SU-DHL-6 (cell line): ENCODE data around the gene SLC6A8.

ENCODE experiments used
- H2AFZ ChIP-seq: fragments of 200-600 bp; sonication (generic); 2 replicates; pipeline ENCODE4 v1.6.1; 2014; ENCODE audit warnings: low read depth, mild to moderate bottlenecking, moderate library complexity, mixed read lengths, antibody characterized with exemption, low read length; ENCODE audit not compliant: severe bottlenecking
- H3F3A ChIP-seq: fragments of 200-600 bp; shearing (Covaris generic); 2 replicates; pipeline ENCODE4 v1.6.0; 2016; ENCODE audit warnings: antibody characterized with exemption, mild to moderate bottlenecking; ENCODE audit not compliant: insufficient read depth
- H3K27ac ChIP-seq: fragments of 200-600 bp; sonication (generic); 2 replicates; pipeline ENCODE4 v1.5.1; 2016; ENCODE audit warnings: low read depth, mild to moderate bottlenecking, low read length, moderate library complexity, mixed read lengths
- H3K27me3 ChIP-seq: fragments of 200-600 bp; sonication (generic), shearing (Covaris generic); 2 replicates; pipeline ENCODE4 v1.6.0; 2014; ENCODE audit warnings: mild to moderate bottlenecking, low read length
- H3K36me3 ChIP-seq: fragments of 200-600 bp; sonication (generic); 2 replicates; pipeline ENCODE4 v1.6.1; 2014; ENCODE audit warnings: mild to moderate bottlenecking, low read length, mixed read lengths
- H3K4me2 ChIP-seq: fragments of 300-600, 200-600 bp; shearing (Covaris generic), sonication (generic); 2 replicates; pipeline ENCODE4 v1.6.0; 2014; ENCODE audit warnings: low read length, low read depth, mild to moderate bottlenecking; ENCODE audit not compliant: poor library complexity, severe bottlenecking
- H3K4me3 ChIP-seq: fragments of 200-600 bp; sonication (generic); 2 replicates; pipeline ENCODE4 v1.5.1; 2014; ENCODE audit warnings: antibody characterized with exemption, low read length, mild to moderate bottlenecking, mixed read lengths; ENCODE audit not compliant: insufficient read depth, poor library complexity, severe bottlenecking
- H3K79me2 ChIP-seq: fragments of 200-600 bp; sonication (generic); 2 replicates; pipeline ENCODE4 v1.6.1; 2014; ENCODE audit warnings: mild to moderate bottlenecking, low read length, moderate library complexity; ENCODE audit not compliant: insufficient read depth
- H3K9ac ChIP-seq: fragments of 200-600 bp; sonication (generic); 2 replicates; pipeline ENCODE4 v1.7.0; 2014; ENCODE audit warnings: mild to moderate bottlenecking, low read length
- H3K9me2 ChIP-seq: fragments of 200-600 bp; sonication (generic); replicated peaks from 2 replicates; pipeline ENCODE4 v1.6.1; 2014; ENCODE audit warnings: low read length; ENCODE audit not compliant: insufficient read depth
- H3K9me3 ChIP-seq: fragments of 200-600 bp; sonication (generic); 2 replicates; pipeline ENCODE4 v1.6.1; 2014; ENCODE audit warnings: low read length, mixed read lengths; ENCODE audit not compliant: insufficient read depth
- H4K20me1 ChIP-seq: fragments of 200-600 bp; sonication (generic); 2 replicates; pipeline ENCODE4 v1.6.1; 2014; ENCODE audit warnings: low read depth, mild to moderate bottlenecking, antibody characterized with exemption, low read length, moderate library complexity, mixed read lengths
- CTCF ChIP-seq: fragments of 200-600 bp; sonication (generic); IDR thresholded peaks from one replicate; pipeline ENCODE4 v1.5.1; 2017; ENCODE audit warnings: antibody characterized with exemption, mild to moderate bottlenecking, low read length, moderate library complexity; ENCODE audit not compliant: insufficient read depth, poor library complexity, severe bottlenecking
- EZH2phosphoT487 ChIP-seq: fragments of 200-600 bp; sonication (generic), shearing (Covaris generic); conservative IDR thresholded peaks from 2 replicates; pipeline ENCODE4 v1.6.1; 2018; ENCODE audit warnings: mild to moderate bottlenecking, antibody characterized with exemption, low read length, moderate library complexity, mixed read lengths

SLC6A8 gene

GRCh38 chrX:153707406-153707805 lies 19.7 kb downstream of the SLC6A8 start:
- H3K27ac ChIP-seq, result no peak overlapping the region
- TF ChIP-seq EZH2phosphoT487 (no peak), CTCF (no peak)
- no peaks in the 10 kb centered on the region for H3K79me2 ChIP-seq
- H3K9me3 ChIP-seq, result no peaks in the 10 kb centered on the region
- no peaks in the 10 kb centered on the region for H3F3A ChIP-seq
- no peaks in the 10 kb centered on the region for H3K9me2 ChIP-seq
- H3K27me3 ChIP-seq, result no peaks in the 10 kb centered on the region
- H3K4me2 ChIP-seq, result no peak overlapping the region
- no peaks in the 10 kb centered on the region for H4K20me1 ChIP-seq
- H3K9ac ChIP-seq, result no peak overlapping the region
- no peak overlapping the region for H2AFZ ChIP-seq
- no peaks in the 10 kb centered on the region for H3K36me3 ChIP-seq
- H3K4me3 ChIP-seq, result no peak overlapping the region

- no peaks in the 10 kb centered on the region for H3K79me2 ChIP-seq
- no peaks in the 10 kb centered on the region for H3K27me3 ChIP-seq
- no peak for TF ChIP-seq CTCF
- no peak for TF ChIP-seq EZH2phosphoT487
- H3K9me2 ChIP-seq, result no peaks in the 10 kb centered on the region
- H3F3A ChIP-seq, result no peaks in the 10 kb centered on the region
- H3K4me2 ChIP-seq, result no peak overlapping the region
- H4K20me1 ChIP-seq, result no peaks in the 10 kb centered on the region
- no peak overlapping the region for H3K4me3 ChIP-seq
- no peak overlapping the region for H2AFZ ChIP-seq
- no peak overlapping the region for H3K9ac ChIP-seq
- H3K27ac ChIP-seq, result no peak overlapping the region
- no peaks in the 10 kb centered on the region for H3K9me3 ChIP-seq
- no peaks in the 10 kb centered on the region for H3K36me3 ChIP-seq
Observed at GRCh38 chrX:153708415-153708814, 20.7 kb downstream of the SLC6A8 start.

- no peaks in the 10 kb centered on the region for H3K36me3 ChIP-seq
- H2AFZ ChIP-seq, result no peak overlapping the region
- H3K4me2 ChIP-seq, result no peak overlapping the region
- no peaks in the 10 kb centered on the region for H3K27me3 ChIP-seq
- no peaks in the 10 kb centered on the region for H3F3A ChIP-seq
- H3K9ac ChIP-seq, result no peak overlapping the region
- no peak overlapping the region for H3K27ac ChIP-seq
- no peaks in the 10 kb centered on the region for H3K79me2 ChIP-seq
- H4K20me1 ChIP-seq, result no peaks in the 10 kb centered on the region
- no peaks in the 10 kb centered on the region for H3K9me3 ChIP-seq
- TF ChIP-seq CTCF, result no peak
- TF ChIP-seq EZH2phosphoT487, result no peak
- no peaks in the 10 kb centered on the region for H3K9me2 ChIP-seq
- H3K4me3 ChIP-seq, result no peak overlapping the region
Observed at GRCh38 chrX:153709726-153710674, 22.3 kb downstream of the SLC6A8 start.
